IPS-15b (cell line): ENCODE data around the gene HAAO.

Experiments
- H3K27me3 ChIP-seq: one replicate; pipeline ENCODE4 v1.6.1; 2013; ENCODE audit warnings: low read length; ENCODE audit not compliant: control insufficient read depth, insufficient read depth
- H3K36me3 ChIP-seq: one replicate; pipeline ENCODE4 v1.6.1; 2013; ENCODE audit warnings: low read length; ENCODE audit not compliant: control insufficient read depth, insufficient read depth
- H3K4me1 ChIP-seq: one replicate; pipeline ENCODE4 v1.6.1; 2013; ENCODE audit warnings: mild to moderate bottlenecking, low read length; ENCODE audit not compliant: control insufficient read depth, insufficient read depth
- H3K4me3 ChIP-seq: one replicate; pipeline ENCODE4 v1.5.1; 2013; ENCODE audit warnings: low read depth, low read length
- H3K9ac ChIP-seq: one replicate; pipeline ENCODE4 v1.6.1; 2013; ENCODE audit warnings: low read depth, mild to moderate bottlenecking, low read length
- H3K9me3 ChIP-seq: one replicate; pipeline ENCODE4 v1.6.1; 2013; ENCODE audit warnings: mild to moderate bottlenecking, low read length; ENCODE audit not compliant: control insufficient read depth, insufficient read depth

Gene HAAO

DNA sequence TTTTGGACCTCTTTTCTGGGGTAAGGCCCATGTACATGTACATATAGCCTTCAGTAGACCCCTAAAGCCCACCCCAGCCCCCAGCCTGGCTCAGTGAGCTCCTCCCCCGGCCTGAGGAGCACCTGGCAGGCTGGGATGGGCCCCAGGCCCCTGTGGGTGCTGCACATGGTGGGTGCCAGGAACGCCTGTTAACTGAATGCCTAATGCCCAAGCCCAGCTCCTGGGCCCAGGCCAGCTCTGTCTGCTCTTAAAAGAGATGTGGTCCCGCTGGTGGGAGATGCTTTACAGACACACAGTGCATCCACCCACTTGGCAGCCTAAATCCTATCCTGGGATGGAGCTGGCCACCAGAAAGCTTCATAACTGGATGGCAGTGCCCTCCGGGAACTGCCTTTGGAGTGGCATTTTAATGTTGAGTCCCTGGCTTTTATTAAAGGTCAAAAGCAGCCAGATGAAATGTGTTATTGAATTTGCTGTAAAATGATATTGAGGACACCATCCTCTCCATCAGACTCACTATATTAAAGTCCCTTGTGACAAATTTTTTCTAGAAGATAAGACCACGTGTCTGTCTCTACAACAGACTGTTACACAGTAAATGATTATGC is 20.7 kb downstream of the HAAO start:
- Histone ChIP-seq H3K9me3 (no peaks in the 10 kb centered on the region), H3K4me1 (peaks cover 8% of the 10 kb centered on the region), H3K9ac (no peak overlapping the region), H3K27me3 (no peaks in the 10 kb centered on the region), H3K4me3 (no peak overlapping the region), H3K36me3 (no peaks in the 10 kb centered on the region)

DNA sequence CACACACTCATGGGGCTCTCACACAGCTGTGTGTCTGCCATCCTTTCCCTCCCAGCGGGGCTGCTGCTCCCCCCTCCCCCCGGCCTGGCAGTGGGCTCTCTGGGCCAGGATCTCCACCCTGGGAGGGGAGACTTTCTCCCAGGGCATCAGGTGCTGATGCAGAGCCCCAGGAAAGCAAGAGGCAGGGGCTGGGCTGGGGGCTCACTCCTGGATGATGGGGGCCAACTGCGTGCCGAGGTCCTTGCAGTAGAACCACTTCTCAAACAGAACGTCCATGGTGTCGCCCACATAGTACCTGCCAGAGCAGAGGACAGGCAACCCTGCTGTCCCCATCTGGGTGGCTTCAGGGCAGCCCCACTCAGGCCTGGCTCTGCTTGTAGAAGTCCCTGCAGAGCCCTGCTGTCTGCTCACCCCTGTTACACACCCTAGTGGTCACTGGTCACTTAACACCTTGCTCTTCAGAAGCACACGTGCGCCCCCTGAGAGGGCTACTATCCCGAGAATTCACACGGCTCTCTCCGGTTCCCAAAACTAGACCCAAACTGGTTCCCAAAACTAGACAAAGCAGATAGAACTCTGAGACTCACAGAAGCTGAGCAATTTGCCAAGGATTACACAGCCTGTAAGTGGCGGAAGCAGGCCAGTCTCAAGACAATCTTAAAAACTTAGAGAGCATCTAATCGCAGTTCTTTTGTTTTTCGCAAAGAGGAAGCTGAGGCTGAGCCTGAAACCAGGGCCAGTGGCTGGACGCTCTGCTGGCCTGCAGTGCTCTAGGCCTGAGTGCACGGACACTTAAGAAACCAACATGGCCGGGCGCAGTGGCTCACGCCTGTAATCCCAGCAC is 21.9 kb downstream of the HAAO start:
- Histone ChIP-seq H3K36me3 (no peaks in the 10 kb centered on the region), H3K9me3 (no peaks in the 10 kb centered on the region), H3K4me3 (no peak overlapping the region), H3K4me1 (peaks cover 8% of the 10 kb centered on the region), H3K27me3 (no peaks in the 10 kb centered on the region), H3K9ac (no peak overlapping the region)

- Histone ChIP-seq H3K4me1 (peaks cover 8% of the 10 kb centered on the region), H3K36me3 (no peaks in the 10 kb centered on the region), H3K27me3 (no peaks in the 10 kb centered on the region), H3K4me3 (no peak overlapping the region), H3K9ac (no peak overlapping the region), H3K9me3 (no peaks in the 10 kb centered on the region)
Observed at GRCh38 chr2:42769583-42770287, 22.6 kb downstream of the HAAO start.

DNA sequence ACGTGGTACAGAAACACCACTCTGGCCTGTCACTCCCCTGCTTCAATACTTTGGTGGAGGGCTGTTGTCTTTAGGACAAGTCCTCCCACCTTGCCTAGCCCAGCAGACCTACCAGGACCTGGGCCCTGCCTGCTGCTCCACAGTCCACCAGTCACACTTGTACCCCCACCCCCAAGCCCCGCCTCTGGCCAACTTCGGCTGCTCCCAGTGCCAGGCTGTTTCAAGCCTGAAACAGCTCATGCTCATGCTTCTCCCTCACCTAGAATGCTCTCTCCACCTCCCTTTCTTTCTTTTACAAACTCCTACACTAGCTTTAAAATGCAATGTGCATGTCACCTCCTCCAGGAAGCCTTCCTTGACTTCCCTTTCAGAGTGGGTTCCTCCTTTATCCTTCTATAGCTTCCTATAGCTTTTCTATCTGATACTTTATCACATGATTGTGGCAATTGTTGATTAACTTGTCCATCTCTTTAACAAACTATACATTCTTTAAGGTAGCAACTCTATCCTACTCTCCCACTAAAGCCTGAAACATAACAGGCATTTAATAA is 23.6 kb downstream of the HAAO start:
- Histone ChIP-seq H3K36me3 (peaks cover 4% of the 10 kb centered on the region), H3K27me3 (no peaks in the 10 kb centered on the region), H3K9me3 (no peaks in the 10 kb centered on the region), H3K4me3 (no peak overlapping the region), H3K4me1 (peaks cover 8% of the 10 kb centered on the region), H3K9ac (no peak overlapping the region)

GRCh38 chr2:42767899-42768705 is 24.3 kb downstream of the HAAO start:
- H3K9me3 ChIP-seq = no peaks in the 10 kb centered on the region
- peaks cover 7% of the 10 kb centered on the region for H3K36me3 ChIP-seq

GRCh38 chr2:42767080-42767898 is 25.1 kb downstream of the HAAO start:
- no peak overlapping the region for H3K4me3 ChIP-seq
- H3K9ac ChIP-seq = no peak overlapping the region
- H3K4me1 ChIP-seq = peaks cover 3% of the 10 kb centered on the region
- H3K36me3 ChIP-seq = peaks cover 8% of the 10 kb centered on the region
- no peaks in the 10 kb centered on the region for H3K27me3 ChIP-seq
- H3K9me3 ChIP-seq = no peaks in the 10 kb centered on the region

More at GRCh38 chr2:42767899-42768705, 24.3 kb downstream of the HAAO start:
- Histone ChIP-seq H3K4me1 (peaks cover 7% of the 10 kb centered on the region), H3K27me3 (no peaks in the 10 kb centered on the region), H3K4me3 (no peak overlapping the region), H3K9ac (no peak overlapping the region)

- Histone ChIP-seq H3K27me3 (no peaks in the 10 kb centered on the region), H3K4me1 (peaks cover 1% of the 10 kb centered on the region), H3K4me3 (no peak overlapping the region), H3K36me3 (peaks cover 8% of the 10 kb centered on the region), H3K9me3 (no peaks in the 10 kb centered on the region), H3K9ac (no peak overlapping the region)
Observed at GRCh38 chr2:42765686-42766085, 26.7 kb downstream of the HAAO start.

DNA sequence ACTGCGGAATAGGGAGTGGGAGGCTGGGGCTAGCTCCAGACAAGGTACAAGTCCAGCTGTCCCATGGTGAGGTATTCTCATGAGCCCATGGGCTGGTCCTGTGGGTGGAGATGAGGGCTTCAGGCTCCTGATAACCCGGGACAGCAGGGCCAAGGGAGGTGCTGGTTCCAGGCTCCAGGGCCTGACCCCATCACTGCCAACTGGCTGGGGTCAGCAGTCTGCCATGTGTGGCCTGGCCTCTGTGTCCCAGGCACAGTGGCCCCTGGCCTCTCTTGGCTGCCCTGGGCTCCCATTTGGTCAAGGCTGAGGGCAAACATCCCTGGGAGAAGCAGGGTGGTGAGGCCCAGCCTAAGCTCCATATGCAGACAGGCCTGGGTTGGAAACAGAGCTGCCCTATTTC is 27.5 kb downstream of the HAAO start:
- peaks cover 8% of the 10 kb centered on the region for H3K36me3 ChIP-seq
- no peak overlapping the region for H3K9ac ChIP-seq
- no peaks in the 10 kb centered on the region for H3K4me1 ChIP-seq
- H3K27me3 ChIP-seq = no peaks in the 10 kb centered on the region
- H3K9me3 ChIP-seq = no peaks in the 10 kb centered on the region
- H3K4me3 ChIP-seq = no peak overlapping the region

GRCh38 chr2:42764096-42764495 is 28.3 kb downstream of the HAAO start, which contains the start of gene OXER1:
OXER1 (minus strand) TSS chr2:42764135; CDS start chr2:42764062, 73 bp downstream.
- Histone ChIP-seq H3K4me3 (no peak within 1 kb of the TSS), H3K9me3 (no peaks in the 10 kb centered on the region), H3K9ac (no peak within 1 kb of the TSS), H3K27me3 (no peaks in the 10 kb centered on the region), H3K4me1 (no peaks in the 10 kb centered on the region), H3K36me3 (peaks cover 8% of the 10 kb centered on the region)

- H3K27me3 ChIP-seq = no peaks in the 10 kb centered on the region
- no peaks in the 10 kb centered on the region for H3K9me3 ChIP-seq
- no peak overlapping the region for H3K9ac ChIP-seq
- no peak overlapping the region for H3K4me3 ChIP-seq
- peaks cover 8% of the 10 kb centered on the region for H3K36me3 ChIP-seq
- no peaks in the 10 kb centered on the region for H3K4me1 ChIP-seq
Observed at GRCh38 chr2:42762823-42763804, 29.3 kb downstream of the HAAO start.
